Prostate gland (tissue), 2 donors: ENCODE measurements around the gene E2F6.

Source experiments
- CTCF ChIP-seq, 4 experiments: fragments of 200-600 bp in 2 of 4; fragments of 450-650 bp in 2 of 4; sonication (generic) in 2 of 4; IDR thresholded peaks; 1 replicate in 3 of 4; 2 replicates in 1 of 4; pipeline ENCODE4 v1.5.1; 2016 to 2019; ENCODE audit warnings: antibody characterized with exemption in 4 of 4, mild to moderate bottlenecking in 2 of 4, moderate library complexity in 2 of 4
- POLR2A ChIP-seq: fragments of 450-650 bp; IDR thresholded peaks from one replicate; pipeline ENCODE4 v1.6.1; 2016; ENCODE audit warnings: antibody characterized with exemption, mild to moderate bottlenecking

GRCh38 chr2:11412449-11412810, 53.5 kb downstream of the E2F6 start:
- TF ChIP-seq CTCF (IDR thresholded peaks at IDR 0.05): no peak
- no peak for TF ChIP-seq POLR2A
